Thymus (tissue), 11 donors: Measurements from ENCODE around the gene FAN1. TPM values are rescaled to one million over a fixed set of nuclear protein-coding genes. Genes with fewer than 3 reads are reported as not detected.

Source experiments
- DNase-seq, 9 donors: peaks; one replicate each; pipeline ENCODE4 v3.0.0-alpha.2; 2013; ENCODE audit warnings: low spot score in 9 of 9, low read depth in 6 of 9, missing footprints in 1 of 9
- H3K27ac ChIP-seq, 2 donors: one replicate each; pipeline ENCODE4 v1.5.1; 2013; ENCODE audit warnings: control low read depth in 1 of 2, low read depth in 1 of 2, low read length in 1 of 2, mild to moderate bottlenecking in 1 of 2, moderate library complexity in 1 of 2
- H3K27me3 ChIP-seq, 2 donors: one replicate each; pipeline ENCODE4 v1.5.1; 2013; ENCODE audit warnings: low read length in 1 of 2; ENCODE audit not compliant: control insufficient read depth in 2 of 2, insufficient read depth in 1 of 2
- H3K36me3 ChIP-seq, 2 donors: one replicate each; pipeline ENCODE4 v1.5.1; 2013; ENCODE audit warnings: low read length in 1 of 2, mild to moderate bottlenecking in 1 of 2, moderate library complexity in 1 of 2; ENCODE audit not compliant: control insufficient read depth in 2 of 2, insufficient read depth in 2 of 2
- H3K4me1 ChIP-seq, 2 donors: one replicate each; pipeline ENCODE4 v1.5.1; 2013; ENCODE audit warnings: low read length in 2 of 2; ENCODE audit not compliant: control insufficient read depth in 2 of 2, insufficient read depth in 2 of 2
- H3K4me3 ChIP-seq, 2 donors: one replicate each; pipeline ENCODE4 v1.5.1; 2013; ENCODE audit warnings: low read length in 2 of 2, control low read depth in 1 of 2, mild to moderate bottlenecking in 1 of 2
- H3K9me3 ChIP-seq, 2 donors: one replicate each; pipeline ENCODE4 v1.5.1; 2013; ENCODE audit warnings: low read length in 1 of 2, mild to moderate bottlenecking in 1 of 2; ENCODE audit not compliant: control insufficient read depth in 2 of 2, insufficient read depth in 1 of 2
- WGBS: extraction: QIAGEN DNeasy Blood & Tissue Kit; methylation state at CpG from one replicate; pipeline ENCODE4 v1.1.7; 2013; 5-methylcytosine and 5-hydroxymethylcytosine counted together
- polyA plus RNA-seq: library from polyadenylated mRNA; stranded (reverse); fragments of 200-250 nt; gene quantifications from one replicate; pipeline ENCODE4 v1.2.3, GENCODE V29; 2013
- total RNA-seq: library from RNA; stranded (reverse); fragments of 120-200 nt; gene quantifications from one replicate; pipeline ENCODE4 v1.2.4, GENCODE V29; 2013
- donor health status: healthy.

The FAN1 gene
- total and polyA plus RNA-seq, 2 donors = 14.6 to 17.9 TPM

- Histone ChIP-seq H3K4me1 (no peaks in the 10 kb centered on the region), H3K36me3 (peaks cover 6 to 36% of the 10 kb centered on the region in 2 donors)
- WGBS = 98% methylated on average over 9 of the region's 9 CpGs
Observed at GRCh38 chr15:30913761-30914160, 10.0 kb downstream of the FAN1 start.

GRCh38 chr15:30917013-30917412, 13.3 kb downstream of the FAN1 start:
- H3K4me1 ChIP-seq = no peaks in the 10 kb centered on the region
- no peak overlapping the region for H3K4me3 ChIP-seq
- peaks cover 12 to 41% of the 10 kb centered on the region in 2 donors for H3K36me3 ChIP-seq
- WGBS = 97% methylated on average over 6 of the region's 6 CpGs
- no peak for DNase-seq
- no peaks in the 10 kb centered on the region for H3K9me3 ChIP-seq
- H3K27ac ChIP-seq = no peak overlapping the region
- no peaks in the 10 kb centered on the region for H3K27me3 ChIP-seq

More at GRCh38 chr15:30913761-30914160, 10.0 kb downstream of the FAN1 start:
- Histone ChIP-seq H3K27me3 (no peaks in the 10 kb centered on the region), H3K27ac (no peak overlapping the region), H3K9me3 (no peaks in the 10 kb centered on the region), H3K4me3 (no peak overlapping the region)
- DNase-seq = no peak

- WGBS = 99% methylated on average over 1 of the region's 1 CpG
- Histone ChIP-seq H3K4me3 (no peak overlapping the region), H3K9me3 (no peaks in the 10 kb centered on the region), H3K27me3 (no peaks in the 10 kb centered on the region), H3K4me1 (no peaks in the 10 kb centered on the region), H3K36me3 (peaks cover 16 to 46% of the 10 kb centered on the region in 2 donors), H3K27ac (no peak overlapping the region)
- DNase-seq = no peak
Observed at GRCh38 chr15:30917675-30918074, 14.0 kb downstream of the FAN1 start.

GRCh38 chr15:30918366-30918765, 14.7 kb downstream of the FAN1 start:
- DNase-seq = no peak
- no peaks in the 10 kb centered on the region for H3K9me3 ChIP-seq
- WGBS = 97% methylated on average over 5 of the region's 5 CpGs
- no peaks in the 10 kb centered on the region for H3K4me1 ChIP-seq
- no peaks in the 10 kb centered on the region for H3K27me3 ChIP-seq
- no peak overlapping the region for H3K27ac ChIP-seq
- no peak overlapping the region for H3K4me3 ChIP-seq
- H3K36me3 ChIP-seq = peaks cover 21 to 51% of the 10 kb centered on the region in 2 donors

DNA sequence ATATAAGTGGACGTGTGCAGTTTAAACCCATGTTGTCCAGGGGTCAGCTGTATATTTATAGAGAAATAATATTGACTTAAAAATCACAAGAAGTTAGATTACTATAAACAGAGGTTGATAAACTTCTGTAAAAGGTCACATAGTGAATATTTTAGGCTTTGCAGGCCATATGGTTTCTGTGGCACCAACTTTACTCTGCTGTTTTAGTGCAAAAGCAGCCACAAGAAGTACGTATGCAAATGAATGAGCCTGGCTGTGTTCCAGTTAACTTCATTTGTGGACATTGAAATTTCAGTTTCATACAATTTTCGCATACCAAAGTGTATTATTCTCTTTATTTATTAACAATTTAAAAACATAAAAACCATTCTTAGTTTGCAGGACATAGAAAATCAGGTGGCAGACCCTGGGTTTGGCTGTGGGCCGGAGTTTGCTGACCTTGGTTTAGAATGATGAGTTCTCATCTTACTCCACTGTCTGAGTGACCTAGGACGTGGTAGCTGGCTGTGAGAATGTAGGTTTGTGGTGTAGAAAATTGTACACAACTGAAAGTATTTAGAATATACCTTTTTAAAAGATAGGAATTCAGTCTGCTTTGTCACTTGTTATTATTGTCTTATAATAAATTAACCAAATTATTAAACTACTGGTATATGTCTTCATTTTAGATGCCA, 16.3 kb downstream of the FAN1 start:
- no peak for DNase-seq
- no peak overlapping the region for H3K4me3 ChIP-seq
- 96% methylated on average over 5 of the region's 5 CpGs for WGBS
- H3K9me3 ChIP-seq = no peaks in the 10 kb centered on the region
- no peaks in the 10 kb centered on the region for H3K4me1 ChIP-seq
- no peak overlapping the region for H3K27ac ChIP-seq
- peaks cover 37 to 58% of the 10 kb centered on the region in 2 donors for H3K36me3 ChIP-seq
- H3K27me3 ChIP-seq = no peaks in the 10 kb centered on the region

DNA sequence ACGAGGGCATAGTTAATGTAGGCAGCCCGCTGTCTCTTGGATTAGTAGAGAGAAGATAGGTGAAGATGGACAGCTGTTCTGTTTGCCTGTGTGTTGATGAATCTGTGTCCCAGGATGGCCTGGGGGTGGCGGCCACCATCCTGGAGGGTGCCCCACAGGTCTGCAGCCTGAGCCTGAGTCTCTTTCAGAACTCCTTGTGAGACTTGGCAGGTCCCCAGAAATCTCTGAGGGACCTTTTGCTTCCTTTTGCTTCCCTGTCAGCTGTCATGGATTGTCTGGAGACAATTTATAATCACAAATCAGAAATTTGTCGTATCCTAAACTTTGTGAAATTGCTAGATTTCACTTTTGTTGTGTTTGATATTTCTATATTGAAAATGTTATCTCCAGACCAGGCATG, 17.4 kb downstream of the FAN1 start:
- H3K4me1 ChIP-seq = no peaks in the 10 kb centered on the region

GRCh38 chr15:30921781-30922479, 18.2 kb downstream of the FAN1 start:
- H3K27ac ChIP-seq = no peak overlapping the region
- H3K27me3 ChIP-seq = no peaks in the 10 kb centered on the region
- no peaks in the 10 kb centered on the region for H3K9me3 ChIP-seq
- no peak for DNase-seq
- no peak overlapping the region for H3K4me3 ChIP-seq
- WGBS = 97% methylated on average over 9 of the region's 9 CpGs
- peaks cover 55 to 58% of the 10 kb centered on the region in 2 donors for H3K36me3 ChIP-seq
- no peaks in the 10 kb centered on the region for H3K4me1 ChIP-seq

More for the DNA sequence above, 17.4 kb downstream of the FAN1 start:
- H3K36me3 ChIP-seq = peaks cover 48 to 62% of the 10 kb centered on the region in 2 donors
- no peak overlapping the region for H3K27ac ChIP-seq
- WGBS = 97% methylated on average over 4 of the region's 4 CpGs
- no peak overlapping the region for H3K4me3 ChIP-seq
- no peaks in the 10 kb centered on the region for H3K9me3 ChIP-seq
- no peaks in the 10 kb centered on the region for H3K27me3 ChIP-seq
- DNase-seq = no peak

DNA sequence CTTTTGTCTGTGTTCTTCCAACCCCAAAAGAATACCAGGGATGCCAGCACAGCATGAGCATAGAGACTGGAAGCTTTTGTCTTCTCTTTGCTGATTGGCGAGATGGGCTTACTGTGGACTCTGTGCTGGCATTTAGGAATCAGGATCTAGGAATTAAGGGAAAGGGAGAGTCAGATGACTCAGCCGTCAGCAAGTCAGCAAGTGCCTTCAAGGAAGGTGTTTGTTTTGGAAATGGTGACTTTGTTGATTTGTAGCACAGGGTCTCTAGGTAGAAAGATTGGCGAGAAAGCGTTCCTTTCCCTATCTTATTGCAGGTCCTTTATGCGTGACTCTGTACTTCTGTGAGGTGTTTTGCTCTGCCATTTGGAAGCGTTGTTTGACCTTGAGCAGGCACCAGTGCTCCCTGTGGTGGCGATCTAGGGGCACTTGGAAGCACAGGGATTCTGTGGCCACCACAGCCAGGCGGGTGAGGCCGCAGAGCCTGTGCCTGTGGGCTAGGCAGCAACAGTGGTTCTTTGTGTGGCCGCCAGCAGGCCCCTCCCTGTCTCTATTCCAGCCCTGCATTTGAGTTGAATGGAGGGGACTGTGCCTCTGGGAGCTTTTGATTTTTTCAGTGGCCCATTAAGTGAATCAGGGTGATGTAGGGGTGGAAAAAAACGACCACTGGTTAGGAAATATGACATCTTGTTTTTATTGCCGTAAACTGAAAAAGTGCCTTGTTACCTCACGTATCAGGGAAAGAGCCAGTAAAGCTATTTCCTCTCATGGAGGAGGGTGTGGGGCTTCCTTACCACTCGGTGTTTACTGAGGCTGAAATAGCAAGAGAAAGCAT, 19.0 kb downstream of the FAN1 start:
- peaks cover 61 to 63% of the 10 kb centered on the region in 2 donors for H3K36me3 ChIP-seq
- no peaks in the 10 kb centered on the region for H3K27me3 ChIP-seq
- WGBS = 95% methylated on average over 14 of the region's 14 CpGs
- DNase-seq = no peak
- H3K27ac ChIP-seq = no peak overlapping the region
- no peak overlapping the region for H3K4me3 ChIP-seq
- no peaks in the 10 kb centered on the region for H3K9me3 ChIP-seq
- H3K4me1 ChIP-seq = no peaks in the 10 kb centered on the region

DNA sequence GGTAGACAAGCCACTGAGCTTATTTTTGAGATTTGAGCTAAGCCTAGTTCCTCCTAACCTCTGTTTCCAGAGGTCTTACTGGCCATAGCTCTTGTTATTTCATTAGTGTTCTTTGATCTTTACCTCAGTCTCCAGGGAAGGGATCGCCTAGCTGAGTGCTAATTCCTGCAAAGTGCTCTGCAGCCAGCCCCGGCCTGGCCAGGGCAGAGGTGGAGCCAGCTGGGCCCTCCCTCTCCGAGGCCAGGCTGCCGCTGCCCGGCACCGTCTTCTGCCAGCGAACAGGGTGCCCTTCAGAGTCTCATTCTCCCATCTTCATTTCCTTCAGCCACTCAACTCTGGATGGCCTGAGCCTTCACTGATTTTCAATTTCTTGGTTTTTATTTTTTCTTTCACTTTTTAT, 19.7 kb downstream of the FAN1 start:
- Histone ChIP-seq H3K27ac (no peak overlapping the region), H3K4me1 (no peaks in the 10 kb centered on the region), H3K27me3 (no peaks in the 10 kb centered on the region), H3K9me3 (no peaks in the 10 kb centered on the region), H3K36me3 (peaks cover 56 to 66% of the 10 kb centered on the region in 2 donors), H3K4me3 (no peak overlapping the region)
- no peak for DNase-seq
- 96% methylated on average over 7 of the region's 7 CpGs for WGBS
